ENCODE measurements around the gene TPRN. TPM values are rescaled to one million over a fixed set of nuclear protein-coding genes. Genes with fewer than 3 reads are reported as not detected.

Gene TPRN
- total and polyA plus RNA-seq, 2 donors (not counting 3 experiments of a cell fraction or from before 2014, with no cell fraction given): 4.3 to 12.4 TPM

GRCh38 chr9:137194388-137194787 lies 6.2 kb downstream of the TPRN start:
- H3K36me3 ChIP-seq (ENCODE audit: control insufficient read depth in 2 of 2, extremely low read depth in 1 of 2, insufficient read depth in 2 of 2, low read length in 2 of 2): peaks cover 0 to 14% of the 10 kb centered on the region in 2 experiments
- DNase-seq (ENCODE audit: low read depth, low spot score) (no peak), FAIRE-seq (no peak)
- ChIA-PET CTCF (interaction anchor here (1.4 to 2.0 kb wide), 2 partner anchors 33 to 42 kb away, joined by 3 to 6 read pairs; partner anchors contain the start of gene RNF224), POLR2A (no interaction called here)
- H3K79me2 ChIP-seq (ENCODE audit: control insufficient read depth, insufficient read depth, low read length): peaks cover 11% of the 10 kb centered on the region
- H3K4me3 ChIP-seq (replicated peaks in 1 of 3; ENCODE audit: insufficient read depth in 1 of 3, low read depth in 1 of 3, low read length in 3 of 3): no peak overlapping the region
- TF ChIP-seq JUN (IDR thresholded peaks at IDR 0.05; ENCODE audit: borderline replicate concordance, insufficient read depth, insufficient read length, low read depth) (no peak), POLR2A (IDR thresholded peaks at IDR 0.05; ENCODE audit: low read depth, low read length) (no peak), CTCF (IDR thresholded peaks at IDR 0.05; ENCODE audit: extremely low read depth in 1 of 2, insufficient read depth in 1 of 2, low read depth in 1 of 2, low read length in 2 of 2) (no peak), EZH2 (IDR thresholded peaks at IDR 0.05; ENCODE audit: borderline replicate concordance, low read depth, low read length, severe bottlenecking) (no peak), FOS (IDR thresholded peaks at IDR 0.05; ENCODE audit: borderline replicate concordance, insufficient read depth, low read length) (no peak), GATA2 (IDR thresholded peaks at IDR 0.05; ENCODE audit: insufficient read depth, insufficient read length, low read depth, low read length) (no peak), POLR2AphosphoS5 (IDR thresholded peaks at IDR 0.05; ENCODE audit: insufficient read depth, low read depth, low read length) (no peak), MAX (IDR thresholded peaks at IDR 0.05; ENCODE audit: insufficient read depth, insufficient read length) (no peak), MYC (IDR thresholded peaks at IDR 0.05; ENCODE audit: low read depth, low read length) (no peak)
- dilution Hi-C loops (cut with MboI; ENCODE audit: extremely low pct_ligation_motif_present, low sequenced_read_pairs) (no loop called here), intact Hi-C loops (cut with micrococcal nuclease) (no loop called here)
- H3K27me3 ChIP-seq (ENCODE audit: control insufficient read depth in 2 of 2, insufficient read depth in 2 of 2, low read length in 2 of 2): no peaks in the 10 kb centered on the region
- no TSS peak for BruUV-seq (replicated peaks)
- H3K27ac ChIP-seq (ENCODE audit: insufficient read depth, low read depth, low read length): no peak overlapping the region
- no peak overlapping the region for H3K4me2 ChIP-seq (ENCODE audit: insufficient read depth, low read length)
- no peaks in the 10 kb centered on the region for H4K20me1 ChIP-seq (replicated peaks; ENCODE audit: control insufficient read depth, extremely low read depth, insufficient read depth, low read length)
- no peaks in the 10 kb centered on the region for H3K9me1 ChIP-seq (replicated peaks; ENCODE audit: control insufficient read depth, extremely low read depth, insufficient read depth, low read length)
- no peak overlapping the region for H2AFZ ChIP-seq (ENCODE audit: low read depth, low read length)
- H3K9me3 ChIP-seq (replicated peaks; ENCODE audit: control insufficient read depth, insufficient read depth, low read length): no peaks in the 10 kb centered on the region
- peaks cover 8% of the 10 kb centered on the region for H3K4me1 ChIP-seq (ENCODE audit: control insufficient read depth, extremely low read depth, insufficient read depth, low read length)
- H3K9ac ChIP-seq (replicated peaks; ENCODE audit: extremely low read depth, insufficient read depth, low read length): no peak overlapping the region
